ENCODE measurements around the gene TDRD9.

TDRD9 gene

DNA sequence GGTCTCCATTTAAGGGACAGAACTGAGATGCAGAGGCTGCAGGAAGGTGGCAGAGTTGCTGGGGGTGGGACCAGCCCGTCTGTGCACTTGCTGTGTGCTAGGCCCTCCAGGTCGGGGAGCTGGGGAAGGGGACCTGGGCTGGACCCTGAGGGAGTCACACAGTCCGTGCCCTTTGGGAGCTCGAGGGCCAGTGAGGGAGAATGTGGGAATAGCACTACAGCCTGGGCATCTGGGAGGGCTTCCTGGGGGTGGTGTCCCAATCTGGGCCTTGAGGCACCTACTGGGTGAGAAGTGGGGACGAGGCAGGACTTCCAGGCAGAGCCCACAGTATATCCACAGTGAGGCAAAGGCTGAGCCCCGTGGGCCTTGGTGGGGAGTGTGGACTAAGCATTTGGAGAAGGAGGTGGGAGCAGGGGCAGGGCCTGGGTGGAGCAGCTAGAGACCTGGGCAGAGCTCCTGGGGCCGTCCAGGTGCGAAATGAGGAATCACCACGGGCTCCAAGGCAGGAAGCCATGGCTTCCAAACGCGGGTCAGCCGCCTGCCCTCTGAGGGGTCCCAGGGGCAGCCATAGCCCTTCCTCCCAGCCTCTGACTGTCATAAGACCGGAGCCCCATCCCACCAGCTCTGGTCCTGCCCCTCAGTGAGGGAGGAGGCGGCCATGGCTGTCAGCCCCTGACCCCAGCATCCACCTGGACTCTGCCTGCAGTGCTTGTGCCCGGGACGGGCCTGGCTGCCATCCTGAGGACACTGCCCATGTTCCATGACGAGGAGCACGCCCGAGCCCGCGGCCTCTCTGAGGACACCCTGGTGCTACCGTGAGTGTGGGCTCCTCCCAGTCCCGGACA lies 163.9 kb downstream of the TDRD9 start:
- TF ChIP-seq POLR2A (IDR thresholded peaks at IDR 0.05; ENCODE audit: low read depth, low read length) (no peak), POLR2AphosphoS5 (IDR thresholded peaks at IDR 0.05; ENCODE audit: low read depth, low read length) (no peak), TAF1 (IDR thresholded peaks at IDR 0.05; ENCODE audit: borderline replicate concordance, low read depth, low read length) (no peak)
- DNase-seq (ENCODE audit: insufficient read length) (no peak), FAIRE-seq (no peak)

DNA sequence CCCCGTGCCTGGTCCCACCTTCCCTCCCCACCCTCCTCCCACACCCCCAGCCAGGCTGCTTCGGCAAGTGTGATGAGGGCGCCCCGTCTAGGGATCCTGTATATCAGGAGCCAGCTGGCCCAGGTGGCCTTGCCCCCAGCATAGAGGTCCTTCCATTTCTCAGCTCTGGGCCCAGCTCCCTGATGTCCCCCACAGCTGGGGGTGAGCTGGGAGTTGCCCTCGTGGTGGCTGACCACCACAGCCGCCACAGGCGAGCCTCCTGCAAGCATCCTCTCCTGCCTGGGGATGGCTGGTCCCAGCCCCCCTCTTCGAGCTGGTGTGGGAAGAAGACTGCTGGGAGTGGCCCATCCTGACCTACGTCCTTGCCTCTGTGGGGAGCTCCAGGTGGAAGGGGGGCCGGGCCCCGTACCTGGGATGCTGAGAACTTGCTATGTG lies 164.7 kb downstream of the TDRD9 start:
- DNase-seq (ENCODE audit: insufficient read length) (no peak), FAIRE-seq (no peak)
- TF ChIP-seq POLR2AphosphoS5 (IDR thresholded peaks at IDR 0.05; ENCODE audit: low read depth, low read length) (no peak), POLR2A (IDR thresholded peaks at IDR 0.05; ENCODE audit: low read depth, low read length) (no peak), TAF1 (IDR thresholded peaks at IDR 0.05; ENCODE audit: borderline replicate concordance, low read depth, low read length) (no peak)

DNA sequence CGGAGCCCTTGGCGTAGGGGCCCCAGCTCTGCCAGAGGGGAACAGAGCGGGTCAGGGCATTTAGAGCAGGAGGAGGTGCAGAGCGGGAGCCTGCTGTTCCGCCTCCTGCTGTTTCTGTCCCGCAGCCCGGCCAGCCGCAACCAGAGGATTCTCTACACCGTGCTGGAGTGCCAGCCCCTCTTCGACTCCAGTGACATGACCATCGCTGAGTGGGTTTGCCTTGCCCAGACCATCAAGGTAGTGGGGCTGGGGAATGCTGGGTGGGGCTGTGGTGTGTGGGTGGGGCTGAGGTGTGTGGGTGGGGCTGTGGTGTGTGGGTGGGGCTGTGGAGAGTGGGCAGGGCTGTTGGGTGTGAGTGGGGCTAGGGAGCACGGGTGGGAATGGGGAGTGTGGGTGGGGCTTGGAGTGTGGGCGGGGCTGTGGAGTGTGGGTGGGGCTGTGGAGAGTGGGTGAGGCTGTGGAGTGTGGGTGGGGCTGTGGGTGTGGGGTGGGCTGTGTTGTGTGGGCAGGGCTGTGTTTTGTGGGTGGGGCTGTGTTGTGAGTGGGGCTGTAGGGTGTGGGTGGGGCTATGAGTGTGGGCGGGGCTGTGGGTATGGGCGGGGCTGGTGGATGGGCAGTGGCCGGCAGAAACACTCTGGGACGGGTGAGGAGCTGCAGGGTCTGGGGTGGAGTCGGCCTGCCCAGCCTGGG lies 165.3 kb downstream of the TDRD9 start:
- TF ChIP-seq POLR2AphosphoS5 (IDR thresholded peaks at IDR 0.05; ENCODE audit: low read depth, low read length) (no peak), TAF1 (IDR thresholded peaks at IDR 0.05; ENCODE audit: borderline replicate concordance, low read depth, low read length) (no peak), POLR2A (IDR thresholded peaks at IDR 0.05; ENCODE audit: low read depth, low read length) (no peak)
- no peak for DNase-seq (ENCODE audit: insufficient read length)
- no peak for FAIRE-seq

DNA sequence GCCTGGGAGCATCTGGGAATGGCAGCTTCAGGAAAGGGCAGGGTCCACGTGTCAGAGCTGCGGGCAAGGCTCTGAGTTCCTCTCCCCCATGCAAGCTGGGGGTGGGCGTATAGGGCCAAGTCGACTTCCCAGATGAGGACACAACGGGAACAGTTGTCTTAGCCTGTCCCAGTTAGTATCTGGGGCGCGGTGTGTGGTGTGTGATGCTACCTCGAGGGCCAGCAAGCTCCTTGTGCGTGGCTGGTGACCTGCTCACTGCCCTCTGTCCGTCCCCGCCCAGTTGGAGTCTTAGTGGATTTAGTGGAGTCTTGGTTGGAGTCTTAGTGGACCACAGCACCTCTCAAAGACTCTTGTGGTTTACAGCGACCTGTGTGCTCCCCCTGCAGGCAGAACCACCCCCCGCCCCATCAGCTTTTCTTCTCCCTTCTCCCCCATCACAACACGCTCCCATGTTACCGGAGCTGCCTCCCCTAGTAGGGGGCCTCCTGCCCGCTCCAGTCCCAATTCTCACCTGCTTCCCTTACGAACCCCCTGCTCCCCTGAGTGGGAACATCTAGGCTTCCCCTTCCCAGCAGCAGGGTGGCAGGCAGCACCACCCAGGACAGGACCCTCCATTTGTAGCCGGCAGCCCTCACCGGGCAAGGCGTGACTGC lies 165.9 kb downstream of the TDRD9 start:
- FAIRE-seq (no peak), DNase-seq (ENCODE audit: insufficient read length) (no peak)
- TF ChIP-seq TAF1 (IDR thresholded peaks at IDR 0.05; ENCODE audit: borderline replicate concordance, low read depth, low read length) (no peak), POLR2A (IDR thresholded peaks at IDR 0.05; ENCODE audit: low read depth, low read length) (no peak), POLR2AphosphoS5 (IDR thresholded peaks at IDR 0.05; ENCODE audit: low read depth, low read length) (no peak)

DNA sequence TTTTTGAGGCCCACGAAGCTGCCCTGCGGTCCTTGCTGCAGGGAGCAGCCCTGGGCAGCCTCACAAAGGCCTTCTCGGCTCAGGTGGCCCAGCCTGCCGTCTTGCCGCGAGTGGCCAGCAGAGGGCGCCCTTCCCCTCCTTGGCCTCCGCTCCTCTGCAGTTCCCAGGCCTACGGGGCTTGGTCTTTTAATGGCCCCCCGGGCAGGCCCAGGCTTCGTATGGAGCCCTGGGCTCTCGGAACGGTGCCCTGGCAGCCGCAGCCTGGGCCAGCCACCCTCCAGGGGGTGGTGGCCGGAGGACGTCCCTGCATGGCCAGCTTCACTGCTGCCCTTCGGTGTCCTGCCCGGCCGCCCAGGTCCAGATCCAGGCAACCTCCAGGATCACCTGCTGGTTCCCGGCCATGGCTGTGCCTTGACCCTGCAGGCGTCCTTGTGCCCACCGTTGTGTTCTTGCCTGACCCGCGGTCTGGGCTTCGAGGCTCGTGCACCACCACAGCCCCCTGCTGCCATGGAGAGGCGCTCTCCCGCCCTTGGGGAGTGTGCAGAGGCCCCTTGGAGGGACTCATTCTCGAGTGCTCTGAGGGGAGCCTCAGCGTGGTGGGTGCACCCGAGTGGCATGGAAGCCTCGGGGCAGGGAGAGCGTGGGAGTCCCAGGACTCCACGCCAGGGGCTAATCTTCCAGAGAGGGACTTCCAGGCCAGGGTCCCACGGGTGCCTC lies 166.6 kb downstream of the TDRD9 start:
- DNase-seq (ENCODE audit: insufficient read length) (peak; percentile 90), FAIRE-seq (peak; percentile 61)
- TF ChIP-seq TAF1 (IDR thresholded peaks at IDR 0.05; ENCODE audit: borderline replicate concordance, low read depth, low read length) (no peak), POLR2AphosphoS5 (IDR thresholded peaks at IDR 0.05; ENCODE audit: low read depth, low read length) (no peak), POLR2A (IDR thresholded peaks at IDR 0.05; ENCODE audit: low read depth, low read length) (no peak)

DNA sequence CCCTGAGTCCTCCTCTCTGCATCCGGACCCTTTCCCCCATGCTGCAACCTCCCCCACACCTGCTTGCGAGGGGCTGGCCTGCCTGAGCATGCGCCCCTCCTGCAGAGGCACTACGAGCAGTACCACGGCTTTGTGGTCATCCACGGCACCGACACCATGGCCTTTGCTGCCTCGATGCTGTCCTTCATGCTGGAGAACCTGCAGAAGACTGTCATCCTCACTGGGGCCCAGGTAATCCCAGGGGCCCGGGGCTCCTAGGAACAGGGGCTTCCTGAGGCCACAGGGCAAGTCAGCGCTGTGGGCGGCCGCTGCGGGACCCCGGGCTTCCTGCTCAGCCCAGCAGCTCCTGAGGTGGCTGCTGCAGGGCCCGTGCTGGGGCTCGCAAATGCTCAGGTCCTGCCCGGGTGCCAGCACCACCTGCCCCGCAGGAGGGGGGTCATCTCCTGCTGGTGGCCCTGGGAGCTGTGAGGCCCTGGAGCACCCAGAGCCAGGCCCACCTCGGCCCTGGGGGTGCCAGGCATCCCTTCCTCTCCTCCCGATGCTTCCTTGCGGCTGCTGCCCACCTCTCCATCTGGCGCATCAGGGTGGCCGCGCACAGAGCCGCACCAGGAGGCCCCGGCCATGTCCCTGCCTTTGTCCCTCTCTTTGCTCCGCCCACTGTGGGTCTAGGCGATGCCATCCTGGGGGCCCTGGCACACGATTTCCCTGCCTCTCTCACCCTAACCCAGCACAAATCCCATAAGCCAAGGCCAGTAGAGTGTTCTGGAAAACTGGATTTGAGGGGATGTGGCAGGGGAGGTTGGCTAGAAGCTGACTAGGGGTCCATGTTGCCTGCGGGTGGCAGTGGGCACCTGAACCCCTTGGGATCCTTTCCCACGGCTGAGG lies 167.4 kb downstream of the TDRD9 start:
- TF ChIP-seq POLR2AphosphoS5 (IDR thresholded peaks at IDR 0.05; ENCODE audit: low read depth, low read length), result no peak
- TF ChIP-seq TAF1 (IDR thresholded peaks at IDR 0.05; ENCODE audit: borderline replicate concordance, low read depth, low read length), result no peak
- TF ChIP-seq POLR2A (IDR thresholded peaks at IDR 0.05; ENCODE audit: low read depth, low read length), result no peak
- DNase-seq (ENCODE audit: insufficient read length), result no peak
- no peak for FAIRE-seq

DNA sequence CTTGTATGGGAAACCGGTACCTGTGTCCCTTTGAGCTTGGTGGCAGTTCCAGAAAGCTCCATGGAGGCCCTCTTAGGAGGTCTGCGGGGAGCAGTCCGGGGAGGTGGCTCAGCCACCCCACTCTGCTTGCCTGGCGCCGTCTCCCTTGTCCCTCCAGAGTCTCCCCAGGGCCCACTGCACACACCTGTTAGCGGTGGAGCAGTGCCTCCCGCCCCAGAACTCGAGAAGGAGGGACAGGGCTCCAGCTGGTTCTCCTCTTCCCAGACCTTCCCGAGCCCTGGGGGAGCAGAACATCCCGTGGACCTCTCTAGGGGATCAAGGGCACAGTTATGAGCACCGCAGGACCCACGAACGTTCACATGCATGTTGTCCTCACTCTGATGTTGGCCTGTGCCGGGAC lies 168.1 kb downstream of the TDRD9 start:
- FAIRE-seq (no peak), DNase-seq (ENCODE audit: insufficient read length) (no peak)
- TF ChIP-seq POLR2AphosphoS5 (IDR thresholded peaks at IDR 0.05; ENCODE audit: low read depth, low read length) (no peak), POLR2A (IDR thresholded peaks at IDR 0.05; ENCODE audit: low read depth, low read length) (no peak), TAF1 (IDR thresholded peaks at IDR 0.05; ENCODE audit: borderline replicate concordance, low read depth, low read length) (no peak)

DNA sequence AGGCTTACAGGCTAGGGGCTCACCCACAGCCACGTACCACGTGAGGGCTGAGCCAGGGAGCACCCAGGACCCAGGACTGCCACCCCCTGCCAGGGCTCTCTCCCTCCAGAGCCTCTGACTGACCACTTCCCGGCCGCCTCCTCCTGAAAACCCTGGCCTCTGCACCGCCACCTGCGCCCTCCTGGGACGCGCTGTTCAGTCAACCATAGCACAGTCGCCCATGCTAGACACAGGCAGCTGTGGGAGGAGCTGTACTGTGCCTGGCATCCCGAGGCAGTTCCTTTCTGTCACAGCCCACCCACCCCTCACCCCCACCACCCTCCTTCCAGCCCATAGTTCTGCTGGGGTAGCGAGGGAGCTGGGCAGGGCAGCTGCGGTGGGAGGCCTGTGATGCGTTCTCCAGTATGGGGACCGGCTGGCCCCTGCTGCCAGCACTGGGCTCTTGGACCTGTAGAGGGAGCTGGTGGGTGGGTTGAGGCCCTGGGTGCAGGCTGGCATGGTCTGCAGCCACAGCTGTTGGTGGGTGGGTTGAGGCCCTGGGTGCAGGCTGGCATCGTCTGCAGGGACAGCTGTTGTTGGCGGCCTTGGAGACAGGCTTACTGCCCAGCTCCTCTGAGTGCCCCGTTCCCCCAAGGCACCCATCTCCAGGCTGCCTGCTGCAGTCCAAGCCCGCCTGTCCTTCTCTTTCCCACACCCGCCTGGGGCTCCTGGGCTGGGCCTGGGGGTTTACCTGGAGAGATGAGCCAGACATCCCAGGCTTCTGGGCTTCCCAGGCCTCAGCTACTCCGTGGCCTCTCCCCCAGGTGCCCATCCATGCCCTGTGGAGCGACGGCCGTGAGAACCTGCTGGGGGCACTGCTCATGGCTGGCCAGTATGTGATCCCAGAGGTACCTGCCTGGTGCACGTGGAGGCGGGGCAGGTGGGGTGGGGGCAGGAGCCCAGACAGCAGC lies 168.8 kb downstream of the TDRD9 start:
- FAIRE-seq (no peak), DNase-seq (ENCODE audit: insufficient read length) (no peak)
- TF ChIP-seq POLR2A (IDR thresholded peaks at IDR 0.05; ENCODE audit: low read depth, low read length) (no peak), TAF1 (IDR thresholded peaks at IDR 0.05; ENCODE audit: borderline replicate concordance, low read depth, low read length) (no peak), POLR2AphosphoS5 (IDR thresholded peaks at IDR 0.05; ENCODE audit: low read depth, low read length) (no peak)

DNA sequence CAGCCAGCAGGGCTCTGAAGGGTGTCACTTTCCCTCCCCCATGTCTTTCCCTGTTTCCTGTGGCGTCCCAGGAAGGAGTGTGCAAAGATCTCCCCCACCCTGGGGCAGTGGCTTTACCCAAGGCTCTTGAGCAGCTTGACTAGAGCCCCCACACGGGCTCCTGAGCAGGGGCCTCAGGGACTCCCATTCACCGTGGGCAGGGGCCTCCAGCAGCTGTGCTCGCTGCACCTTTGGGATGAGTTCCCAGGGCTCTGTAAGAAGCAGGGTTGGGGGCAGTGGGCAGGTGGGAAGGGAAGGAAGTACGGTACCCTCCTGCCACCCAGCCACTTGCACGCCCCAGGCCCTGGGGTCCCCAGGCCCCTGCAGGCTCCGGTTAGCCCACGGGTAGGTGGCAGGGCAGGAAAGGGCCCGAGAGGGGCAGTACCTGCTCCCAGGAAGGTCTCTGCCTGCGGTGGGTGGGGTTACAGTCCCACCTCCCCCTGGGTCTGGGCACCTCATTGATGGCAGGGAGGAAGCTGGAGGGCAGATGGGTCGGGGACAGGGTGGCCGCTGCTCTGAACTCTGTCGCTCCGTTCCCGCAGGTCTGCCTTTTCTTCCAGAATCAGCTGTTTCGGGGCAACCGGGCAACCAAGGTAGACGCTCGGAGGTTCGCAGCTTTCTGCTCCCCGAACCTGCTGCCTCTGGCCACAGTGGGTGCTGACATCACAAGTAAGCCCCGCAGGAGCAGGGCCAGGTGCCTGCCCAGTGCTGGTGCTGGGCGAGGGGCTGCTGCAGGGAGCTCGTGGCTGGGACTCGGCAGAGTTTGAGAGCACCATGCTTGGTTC lies 170.2 kb downstream of the TDRD9 start:
- TF ChIP-seq POLR2AphosphoS5 (IDR thresholded peaks at IDR 0.05; ENCODE audit: low read depth, low read length) (no peak), POLR2A (IDR thresholded peaks at IDR 0.05; ENCODE audit: low read depth, low read length) (no peak), TAF1 (IDR thresholded peaks at IDR 0.05; ENCODE audit: borderline replicate concordance, low read depth, low read length) (no peak)
- FAIRE-seq, result no peak

More for the DNA sequence above, 170.2 kb downstream of the TDRD9 start:
- DNase-seq (ENCODE audit: insufficient read length), result no peak

Data from GM12892 (cell line).